Loucy (cell line): Measurements from ENCODE around the gene DBN1.

Experiments
- EZH2phosphoT487 ChIP-seq: fragments of 200-600 bp; IDR thresholded peaks from 2 replicates; pipeline ENCODE4 v1.6.1; 2018; ENCODE audit warnings: antibody characterized with exemption, mild to moderate bottlenecking, moderate library complexity, borderline replicate concordance
- TF ChIP-seq, protein P1 (sequence below): fragments of 200-600 bp; sonication (generic); conservative IDR thresholded peaks from 2 replicates; pipeline ENCODE4 v1.5.1; 2014; ENCODE audit warnings: mild to moderate bottlenecking, antibody characterized with exemption, low read length

DNA sequence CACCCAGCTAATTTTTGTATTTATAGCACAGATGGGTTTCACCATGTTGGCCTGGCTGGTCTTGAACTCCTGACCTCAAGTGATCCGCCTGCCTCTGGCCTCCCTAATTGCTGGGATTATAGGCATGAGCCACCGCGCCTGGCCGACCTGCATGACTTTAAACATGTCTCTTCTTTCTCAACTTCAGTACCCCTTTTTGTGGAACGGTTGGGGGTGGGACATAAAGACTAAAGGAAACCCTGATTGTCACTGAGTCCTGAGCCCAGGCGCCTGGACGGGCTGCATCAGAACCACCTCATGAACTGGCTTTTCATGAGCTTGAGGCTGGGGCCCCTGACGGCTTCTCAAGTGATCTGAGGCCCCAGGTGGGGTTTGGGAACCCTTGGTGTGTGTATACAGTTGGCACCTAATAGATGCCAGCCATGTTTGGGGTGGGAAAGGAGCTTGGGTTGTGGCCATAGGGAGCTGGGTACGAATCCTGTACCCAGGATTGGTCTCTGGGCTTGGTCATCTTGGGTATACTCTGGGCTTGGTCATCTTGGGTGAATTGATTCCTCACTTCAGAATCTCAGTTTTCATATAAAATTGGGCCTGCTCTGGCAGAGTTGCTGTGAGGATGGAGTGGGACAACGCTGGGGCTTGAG is 44.7 kb downstream of the DBN1 start:
- TF ChIP-seq, protein P1, sequence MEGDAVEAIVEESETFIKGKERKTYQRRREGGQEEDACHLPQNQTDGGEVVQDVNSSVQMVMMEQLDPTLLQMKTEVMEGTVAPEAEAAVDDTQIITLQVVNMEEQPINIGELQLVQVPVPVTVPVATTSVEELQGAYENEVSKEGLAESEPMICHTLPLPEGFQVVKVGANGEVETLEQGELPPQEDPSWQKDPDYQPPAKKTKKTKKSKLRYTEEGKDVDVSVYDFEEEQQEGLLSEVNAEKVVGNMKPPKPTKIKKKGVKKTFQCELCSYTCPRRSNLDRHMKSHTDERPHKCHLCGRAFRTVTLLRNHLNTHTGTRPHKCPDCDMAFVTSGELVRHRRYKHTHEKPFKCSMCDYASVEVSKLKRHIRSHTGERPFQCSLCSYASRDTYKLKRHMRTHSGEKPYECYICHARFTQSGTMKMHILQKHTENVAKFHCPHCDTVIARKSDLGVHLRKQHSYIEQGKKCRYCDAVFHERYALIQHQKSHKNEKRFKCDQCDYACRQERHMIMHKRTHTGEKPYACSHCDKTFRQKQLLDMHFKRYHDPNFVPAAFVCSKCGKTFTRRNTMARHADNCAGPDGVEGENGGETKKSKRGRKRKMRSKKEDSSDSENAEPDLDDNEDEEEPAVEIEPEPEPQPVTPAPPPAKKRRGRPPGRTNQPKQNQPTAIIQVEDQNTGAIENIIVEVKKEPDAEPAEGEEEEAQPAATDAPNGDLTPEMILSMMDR: no peak
- TF ChIP-seq EZH2phosphoT487: no peak
